HK-2 (cell line): Measurements from ENCODE around the gene RNU1-4.
A peak's percentile ranks its signal among the peaks of the same experiment; 100 is the strongest.
"Not testable (repeated sequence)": the region's sequence is repeated elsewhere in the genome, so short reads cannot be mapped to it uniquely, and the experiment has no call there.

Experiments used
- DNase-seq: peaks from one replicate; pipeline ENCODE4 v3.0.0-alpha.2; 2018; ENCODE audit not compliant: unreplicated experiment

Gene RNU1-4

GRCh38 chr1:16770139-16770759 lies 29.9 kb downstream of the RNU1-4 start:
- DNase-seq = peak; percentile 91

- not testable (repeated sequence) for DNase-seq
These were observed 30.7 kb downstream of the RNU1-4 start for GRCh38 chr1:16770896-16771446.

- peak; percentile 86 for DNase-seq
These were observed 32.2 kb downstream of the RNU1-4 start for GRCh38 chr1:16772275-16773204.

- not testable (repeated sequence) for DNase-seq
These were observed 32.9 kb downstream of the RNU1-4 start for GRCh38 chr1:16773205-16773596.

GRCh38 chr1:16773723-16774122 lies 33.4 kb downstream of the RNU1-4 start:
- DNase-seq = not testable (repeated sequence)

- not testable (repeated sequence) for DNase-seq
These were observed 34.5 kb downstream of the RNU1-4 start for GRCh38 chr1:16774773-16775172.

- not testable (repeated sequence) for DNase-seq
These were observed 35.0 kb downstream of the RNU1-4 start for GRCh38 chr1:16775290-16775689.

GRCh38 chr1:16776248-16776647 lies 35.9 kb downstream of the RNU1-4 start:
- not testable (repeated sequence) for DNase-seq

GRCh38 chr1:16776835-16777234 lies 36.5 kb downstream of the RNU1-4 start:
- not testable (repeated sequence) for DNase-seq

GRCh38 chr1:16777821-16778220 lies 37.5 kb downstream of the RNU1-4 start:
- DNase-seq = not testable (repeated sequence)

GRCh38 chr1:16779525-16779924 lies 39.2 kb downstream of the RNU1-4 start:
- not testable (repeated sequence) for DNase-seq

- DNase-seq = not testable (repeated sequence)
These were observed 40.7 kb downstream of the RNU1-4 start for GRCh38 chr1:16781033-16781432.

GRCh38 chr1:16781625-16782024 lies 41.3 kb downstream of the RNU1-4 start:
- DNase-seq = not testable (repeated sequence)

GRCh38 chr1:16784955-16785354 lies 44.6 kb downstream of the RNU1-4 start:
- not testable (repeated sequence) for DNase-seq

- DNase-seq = not testable (repeated sequence)
These were observed 46.0 kb downstream of the RNU1-4 start for GRCh38 chr1:16786362-16786761.

GRCh38 chr1:16787175-16787574 lies 46.9 kb downstream of the RNU1-4 start:
- DNase-seq = not testable (repeated sequence)

GRCh38 chr1:16787711-16788110 lies 47.4 kb downstream of the RNU1-4 start:
- DNase-seq = not testable (repeated sequence)
